Ramos (cell line): ENCODE measurements around the gene CREBBP.

ENCODE experiments used
- in situ Hi-C: fragments of 300-500 bp; cut with MboI; formaldehyde crosslinking; loops from one replicate; pipeline ENCODE4 v1.14.3; 2022; ENCODE audit warnings: low sequenced_read_pairs; ENCODE audit not compliant: unreplicated experiment

CREBBP gene

DNA sequence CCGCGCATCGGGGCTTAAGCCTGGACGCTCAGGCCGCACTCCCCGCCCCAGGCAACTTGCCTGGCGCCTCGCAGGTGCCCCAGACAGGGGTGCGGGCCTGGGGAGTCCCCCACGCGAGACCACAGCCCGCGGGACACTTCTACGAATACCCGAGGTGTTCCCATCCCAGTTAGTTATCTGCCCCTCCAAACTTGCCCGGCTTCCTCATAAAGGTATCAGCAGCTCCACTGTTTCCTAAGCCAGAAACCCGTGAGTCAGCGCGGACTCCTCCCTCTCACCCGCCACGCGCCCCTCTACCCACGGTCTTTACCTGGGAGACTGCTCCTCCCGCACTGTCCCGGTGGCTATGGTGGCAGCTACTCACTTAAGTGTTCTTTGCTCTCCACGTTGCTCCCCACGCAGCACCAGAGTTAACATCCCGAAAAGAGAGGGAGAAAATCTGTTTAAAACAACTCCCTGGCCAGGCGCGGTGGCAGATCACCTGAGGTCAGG, 1.0 kb upstream of the CREBBP start:
- in situ Hi-C loops: no loop called here

DNA sequence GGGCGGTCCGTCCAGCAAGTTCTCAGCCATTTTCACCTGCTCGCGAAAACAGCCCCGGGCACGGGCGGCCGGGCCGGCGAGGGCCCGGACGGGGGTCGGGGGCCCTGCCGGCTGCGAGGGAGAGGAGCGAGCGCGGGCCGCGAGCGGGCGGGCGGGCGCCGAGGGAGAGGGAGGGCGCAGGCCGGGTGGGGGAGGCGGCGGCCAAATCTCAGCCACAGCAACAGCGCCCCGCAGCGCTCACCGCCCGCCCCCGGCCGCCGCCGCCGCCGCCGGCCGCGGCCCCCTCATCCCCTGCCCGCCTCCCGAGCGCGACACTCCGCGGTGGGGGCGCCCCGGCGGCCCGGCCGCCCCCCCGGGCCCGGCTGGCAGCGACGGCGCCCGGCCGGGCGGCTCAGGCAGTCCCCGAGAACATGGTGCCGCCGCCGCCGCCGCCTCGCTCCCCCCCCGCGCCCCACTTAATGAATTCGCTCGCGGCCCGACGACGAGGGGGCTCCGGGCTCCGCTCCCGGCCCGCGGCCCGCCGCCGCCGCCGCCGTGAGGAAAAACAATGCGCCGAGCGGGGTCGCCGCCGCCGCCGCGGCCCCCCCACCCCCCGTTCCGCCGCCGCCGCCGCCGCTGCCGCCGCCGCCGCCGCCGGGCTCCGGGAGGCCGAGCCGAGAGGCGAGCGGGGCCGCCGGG, 487 bp downstream of the CREBBP start:
- in situ Hi-C loops: loop anchor here (10.0 kb wide), 1 partner anchor 165 kb away; the partner anchor contains the start of gene TRAP1

DNA sequence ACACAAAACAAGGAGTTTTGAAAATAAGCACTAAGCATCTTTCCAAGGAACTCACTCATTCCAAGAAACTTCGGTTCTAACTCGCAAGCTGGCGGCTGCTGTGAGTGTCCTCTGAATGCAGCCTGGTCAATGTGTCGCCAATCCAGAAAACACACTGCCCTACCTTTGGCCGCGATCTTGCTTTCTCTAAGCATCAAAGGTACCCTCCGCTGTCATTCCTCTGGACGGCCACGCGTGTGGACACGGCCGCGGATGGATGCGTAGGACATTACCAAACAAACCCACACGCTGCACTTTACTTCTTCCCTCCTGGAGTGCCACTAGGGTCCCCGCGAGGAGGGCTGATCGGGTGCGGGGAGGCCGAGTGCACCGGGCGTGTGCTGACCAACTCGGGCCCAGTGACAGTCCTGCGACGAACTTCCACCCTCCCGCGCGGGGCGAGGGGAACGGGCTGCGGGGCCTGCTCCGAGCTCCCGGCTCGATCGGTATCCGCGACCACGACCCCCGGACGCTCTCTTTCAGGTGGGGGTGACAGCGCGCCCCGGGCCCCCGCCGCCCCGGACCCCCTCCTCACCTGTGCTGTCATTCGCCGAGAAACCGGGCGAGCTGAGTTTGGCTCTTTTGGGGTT, 1.1 kb downstream of the CREBBP start:
- in situ Hi-C loops: loop anchor here (10.0 kb wide), 1 partner anchor 165 kb away; the partner anchor contains the start of gene TRAP1

DNA sequence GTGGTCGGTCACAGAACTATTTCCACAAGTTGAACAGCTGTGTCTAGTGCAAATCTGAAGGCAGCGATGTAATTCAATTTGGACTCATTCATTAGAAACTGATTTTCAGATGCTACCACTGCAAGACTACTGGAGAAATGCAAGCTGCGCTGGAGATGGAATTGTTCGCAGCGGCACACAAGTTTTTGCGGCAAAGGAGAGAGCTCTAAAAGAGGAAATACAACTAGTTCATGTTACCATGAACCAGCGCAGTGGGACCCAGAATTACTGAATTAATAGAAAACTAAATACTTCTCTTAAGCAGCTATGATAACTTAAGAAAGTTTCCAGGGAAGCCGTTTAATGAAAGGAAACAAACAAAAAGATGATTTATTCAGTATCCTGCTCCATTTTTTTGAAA, 1.9 kb downstream of the CREBBP start:
- in situ Hi-C loops: loop anchor here (10.0 kb wide), 1 partner anchor 164 kb away; the partner anchor contains the start of gene TRAP1

DNA sequence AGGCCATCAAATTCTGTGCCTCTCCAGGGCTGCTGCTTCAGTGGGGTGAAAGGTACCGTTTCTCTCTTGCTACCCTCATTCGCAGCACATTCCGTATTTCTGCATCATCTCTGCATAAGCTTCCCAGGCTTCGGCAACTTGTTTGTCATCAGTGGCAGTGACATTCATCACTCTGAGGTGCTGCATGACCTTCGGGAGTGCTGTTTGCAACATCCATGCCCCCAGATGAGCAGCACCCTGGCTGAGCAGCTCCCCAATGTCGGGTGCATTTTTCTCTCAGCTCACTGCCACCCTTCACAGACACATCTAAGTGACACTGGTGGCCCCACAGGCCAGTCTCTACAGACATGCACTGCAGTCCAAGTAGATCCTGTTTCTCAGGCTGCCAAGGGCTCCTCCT, 3.8 kb downstream of the CREBBP start:
- in situ Hi-C loops: loop anchor here (10.0 kb wide), 1 partner anchor 162 kb away; the partner anchor contains the start of gene TRAP1

DNA sequence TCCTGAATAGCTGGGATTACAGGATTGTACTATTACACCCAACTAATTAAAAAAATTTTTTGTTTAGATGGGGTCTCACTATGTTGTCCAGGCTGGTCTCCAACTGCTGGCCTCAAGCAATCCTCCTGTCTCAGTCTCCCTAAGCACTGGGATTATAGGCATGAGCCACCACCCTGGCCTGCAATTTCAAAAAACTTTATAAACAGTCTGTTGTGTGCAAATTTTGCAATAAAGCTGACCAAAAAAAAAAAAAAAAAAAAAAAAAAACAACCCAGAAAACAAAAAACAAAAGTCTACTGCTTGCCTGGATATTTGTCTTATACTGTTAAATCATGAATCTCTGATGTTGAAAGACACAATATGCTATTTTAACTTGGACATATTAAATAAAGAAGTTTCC, 4.4 kb downstream of the CREBBP start:
- in situ Hi-C loops: loop anchor here (10.0 kb wide), 1 partner anchor 161 kb away; the partner anchor contains the start of gene TRAP1

DNA sequence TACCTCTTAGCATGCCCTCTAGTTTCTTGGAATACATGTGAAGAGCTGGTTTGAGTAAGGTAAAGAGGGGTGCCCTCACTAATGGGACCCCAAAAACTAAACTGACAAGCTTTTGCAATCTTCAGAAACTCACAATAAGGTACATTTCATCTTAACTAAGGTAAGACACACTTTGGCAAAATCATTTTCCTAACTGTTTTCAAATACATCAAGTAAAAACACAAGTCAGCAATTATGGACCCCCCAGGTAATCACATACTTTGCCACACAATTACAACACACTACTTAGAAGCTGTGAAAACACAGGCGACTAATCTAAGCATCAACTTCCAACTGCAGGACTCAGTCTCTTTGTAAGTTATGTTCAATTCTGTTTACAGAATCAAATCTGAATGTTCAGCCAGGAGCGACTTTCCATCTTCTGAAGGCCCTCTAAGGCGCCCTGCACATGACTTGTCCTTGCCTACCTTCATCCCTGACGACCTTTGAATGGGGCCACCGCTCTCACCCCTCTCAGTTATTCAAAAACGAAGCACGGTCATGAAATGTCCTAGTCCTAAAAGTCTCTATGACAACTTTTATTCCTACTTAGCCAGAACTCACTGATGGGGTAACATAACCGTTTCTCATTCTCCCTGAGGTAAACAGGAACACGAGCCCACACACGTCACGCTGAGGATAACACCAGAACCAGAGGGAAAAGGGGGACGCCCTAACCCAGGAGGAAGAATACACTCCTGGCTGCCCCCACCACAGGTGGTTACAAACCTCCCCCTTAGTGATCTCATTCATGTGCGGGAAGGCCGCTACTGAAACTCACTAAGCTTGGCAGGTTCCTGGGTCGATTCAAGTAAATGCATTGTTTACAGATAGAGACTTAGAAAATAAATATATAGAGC, 5.5 kb downstream of the CREBBP start:
- in situ Hi-C loops: loop anchor here (10.0 kb wide), 1 partner anchor 160 kb away; the partner anchor contains the start of gene TRAP1

DNA sequence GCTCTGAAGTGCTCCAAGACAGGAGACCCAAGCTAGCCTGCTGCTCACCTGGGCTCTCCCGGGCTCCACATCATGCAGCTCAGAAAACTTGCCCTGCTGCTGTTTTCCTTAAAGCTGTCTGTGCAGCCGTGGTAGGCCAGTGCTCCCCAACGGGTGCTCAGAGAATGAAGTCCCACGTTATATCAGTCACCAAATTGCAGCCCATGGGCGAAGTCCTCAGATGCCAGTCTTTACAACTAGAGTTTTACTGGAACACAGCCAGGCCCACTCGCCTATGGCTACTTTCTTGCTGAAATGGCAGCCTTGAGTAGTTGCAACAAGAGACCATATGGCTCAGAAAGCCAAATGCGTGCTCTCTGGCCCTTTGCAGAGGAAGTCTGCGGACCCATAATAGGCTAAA, 6.3 kb downstream of the CREBBP start:
- in situ Hi-C loops: loop anchor here (10.0 kb wide), 1 partner anchor 159 kb away; the partner anchor contains the start of gene TRAP1

DNA sequence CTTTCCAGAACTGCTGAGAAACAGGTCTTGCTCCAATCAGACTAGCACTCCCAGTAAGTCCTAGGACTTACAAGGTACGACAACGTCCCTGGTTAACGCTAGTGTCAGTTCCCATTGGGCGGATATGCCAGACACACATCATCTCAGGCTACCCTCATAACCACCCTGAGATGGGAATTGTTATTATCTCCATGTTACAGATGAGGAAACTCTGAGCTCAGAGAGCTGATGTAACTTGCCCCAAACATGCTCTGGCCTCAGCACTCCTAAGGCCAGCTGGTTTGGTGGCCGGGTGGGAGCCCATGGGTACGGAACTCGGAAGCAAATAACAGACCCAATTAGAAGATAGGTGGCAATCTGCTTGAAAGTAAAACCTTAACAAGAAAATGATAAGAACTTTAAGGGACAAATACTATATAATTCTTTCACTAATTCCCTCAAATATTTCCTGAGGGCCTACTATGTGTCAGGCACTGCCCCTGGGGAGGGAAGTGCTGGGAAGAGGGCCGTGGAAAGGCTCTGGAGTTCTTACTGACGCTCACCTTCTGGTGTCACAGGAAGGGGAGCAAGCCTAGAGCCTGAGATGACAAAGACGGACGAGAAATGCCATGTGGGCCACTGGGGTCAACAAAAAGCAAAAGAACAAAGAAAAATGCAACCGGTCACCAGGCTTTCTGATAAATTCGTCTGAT, 6.9 kb downstream of the CREBBP start:
- in situ Hi-C loops: loop anchor here (10.0 kb wide), 1 partner anchor 159 kb away; the partner anchor contains the start of gene TRAP1

DNA sequence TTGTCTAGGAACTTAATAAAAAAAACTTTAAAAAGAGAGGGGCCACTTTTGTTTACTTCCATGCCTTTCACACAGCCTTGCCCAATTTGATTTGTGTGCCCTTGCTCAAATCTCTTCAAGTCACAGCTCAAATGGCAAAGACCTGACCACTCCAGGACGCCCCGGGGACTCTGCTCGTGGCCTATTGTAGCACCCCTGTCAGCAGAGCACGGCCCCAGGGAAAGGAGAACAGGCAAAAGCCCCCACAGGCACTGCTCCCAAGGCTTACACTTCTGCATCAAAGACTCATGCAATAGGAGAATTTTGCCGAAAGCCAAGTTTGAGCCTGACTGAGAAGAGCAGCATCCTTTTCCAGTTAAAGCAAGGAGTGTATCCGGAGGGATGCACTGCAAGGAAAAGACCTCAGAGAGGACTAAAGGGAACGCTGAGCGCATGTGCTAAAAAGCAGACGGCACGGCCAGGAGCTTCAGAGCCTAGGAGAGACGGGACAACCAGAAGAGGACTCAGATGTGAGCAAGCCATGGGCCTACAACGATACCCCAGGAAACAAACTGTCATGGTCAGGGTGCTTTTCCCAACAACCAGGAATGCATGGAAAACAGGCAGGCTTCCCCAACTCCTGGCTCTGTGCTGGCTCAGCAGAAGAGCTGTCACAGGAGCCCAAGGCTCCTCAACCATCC, 8.2 kb downstream of the CREBBP start:
- in situ Hi-C loops: loop anchor here (10.0 kb wide), 1 partner anchor 158 kb away; the partner anchor contains the start of gene TRAP1

DNA sequence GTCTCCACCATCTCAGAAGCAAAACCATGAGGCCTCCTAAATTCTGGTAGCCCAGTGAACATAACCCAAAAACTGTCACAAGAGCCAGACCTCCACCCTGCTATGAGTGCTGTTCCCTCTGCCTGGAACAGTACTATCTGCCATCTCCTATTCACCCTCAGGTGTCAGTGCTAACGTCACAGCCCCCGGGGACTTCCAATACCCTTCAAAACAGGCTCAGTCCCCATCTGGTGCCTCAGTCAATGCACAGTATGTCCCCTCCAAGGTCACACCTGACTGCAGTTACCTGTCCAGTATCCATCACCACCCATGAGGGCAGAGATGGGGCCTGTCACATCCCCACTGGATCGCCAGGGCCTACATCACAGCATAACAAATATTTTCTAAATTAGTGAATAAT, 11.5 kb downstream of the CREBBP start:
- in situ Hi-C loops: no loop called here

DNA sequence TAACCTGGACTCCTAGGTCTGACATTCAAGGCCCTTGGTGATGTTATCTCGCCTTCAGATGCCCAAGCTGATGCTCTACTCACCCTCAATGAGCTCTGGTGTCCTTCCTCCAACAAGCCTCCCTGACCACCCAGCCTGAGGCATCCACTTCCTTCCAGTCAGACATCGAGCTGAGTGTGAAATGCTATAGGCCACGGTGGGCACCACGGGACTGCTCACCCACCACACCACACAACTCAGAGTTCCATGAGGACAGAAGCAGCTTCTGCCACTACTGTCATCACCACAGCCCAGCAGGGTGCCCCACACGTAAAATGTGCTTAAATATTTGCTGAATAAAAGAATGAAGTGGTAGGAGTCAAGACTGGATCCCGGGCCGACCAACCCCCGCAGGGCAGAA, 12.0 kb downstream of the CREBBP start:
- in situ Hi-C loops: no loop called here

DNA sequence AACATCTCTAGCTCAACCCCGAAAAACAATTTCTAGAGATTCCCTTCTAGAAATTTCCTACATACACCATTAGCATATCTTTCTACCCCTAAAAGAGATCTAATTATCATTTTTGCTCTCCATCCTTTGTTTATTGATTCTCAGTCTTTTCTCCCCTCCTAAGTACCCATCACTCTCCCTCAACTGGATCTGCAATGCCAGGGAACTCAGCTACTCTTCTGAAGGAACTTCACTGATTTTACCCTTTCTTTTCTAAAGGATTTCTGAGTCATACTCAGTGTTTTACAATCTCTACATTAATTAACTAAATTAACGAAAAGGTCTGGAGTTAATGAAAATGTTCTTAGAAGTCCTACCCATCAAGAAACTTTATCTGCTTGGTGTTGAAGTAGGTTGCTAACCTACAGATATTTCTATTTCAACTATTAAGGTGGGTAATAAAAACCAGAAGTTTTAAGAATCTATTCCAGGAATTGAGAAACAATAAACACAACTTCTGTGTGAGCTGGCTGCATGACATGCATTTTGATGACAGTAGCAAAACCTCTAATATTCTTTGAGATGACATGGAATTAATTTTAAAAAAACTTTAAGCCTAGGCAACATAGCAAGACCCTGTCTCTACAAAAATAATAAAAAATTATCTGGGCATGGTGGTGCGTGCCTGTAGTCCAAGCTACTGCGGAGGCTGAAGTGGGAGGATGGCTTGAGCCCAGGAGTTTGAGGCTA, 13.6 kb downstream of the CREBBP start:
- in situ Hi-C loops: no loop called here

DNA sequence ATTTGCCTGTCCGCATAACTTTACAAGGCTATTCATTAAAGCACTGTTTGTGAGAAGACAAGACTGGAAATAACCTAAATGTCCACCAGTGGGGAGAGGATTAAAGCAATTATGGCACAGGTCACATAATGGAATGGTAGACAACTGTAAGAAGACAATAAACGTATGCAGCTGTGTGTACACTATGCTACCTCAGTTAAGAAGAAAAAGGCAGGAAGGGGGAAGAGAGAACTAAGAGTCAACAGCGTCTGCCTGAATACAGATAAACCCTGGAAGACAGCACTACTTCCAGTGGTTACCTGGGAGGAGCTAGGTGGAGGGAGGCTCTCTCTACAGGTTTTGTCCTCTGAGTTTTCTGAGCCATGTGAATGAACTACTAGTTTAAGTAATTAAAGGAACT, 15.3 kb downstream of the CREBBP start:
- in situ Hi-C loops: no loop called here

DNA sequence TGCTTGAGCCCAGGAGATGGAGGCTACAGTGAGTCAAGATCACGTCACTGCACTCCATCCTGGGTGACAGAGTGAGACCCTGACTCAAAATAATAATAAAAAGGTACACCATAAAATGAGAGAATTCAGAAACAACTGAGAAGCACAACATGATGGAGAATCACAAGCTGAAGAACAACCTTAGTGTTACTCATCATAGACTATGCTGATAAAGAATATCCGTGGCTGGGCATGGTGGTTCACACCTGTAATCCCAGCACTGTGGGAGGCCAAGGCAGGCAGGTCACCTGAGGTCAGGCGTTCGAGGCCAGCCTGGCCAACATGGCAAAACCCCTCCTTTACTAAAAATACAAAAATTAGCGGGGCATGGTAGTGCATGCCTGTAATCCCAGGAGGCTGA, 16.0 kb downstream of the CREBBP start:
- in situ Hi-C loops: no loop called here

DNA sequence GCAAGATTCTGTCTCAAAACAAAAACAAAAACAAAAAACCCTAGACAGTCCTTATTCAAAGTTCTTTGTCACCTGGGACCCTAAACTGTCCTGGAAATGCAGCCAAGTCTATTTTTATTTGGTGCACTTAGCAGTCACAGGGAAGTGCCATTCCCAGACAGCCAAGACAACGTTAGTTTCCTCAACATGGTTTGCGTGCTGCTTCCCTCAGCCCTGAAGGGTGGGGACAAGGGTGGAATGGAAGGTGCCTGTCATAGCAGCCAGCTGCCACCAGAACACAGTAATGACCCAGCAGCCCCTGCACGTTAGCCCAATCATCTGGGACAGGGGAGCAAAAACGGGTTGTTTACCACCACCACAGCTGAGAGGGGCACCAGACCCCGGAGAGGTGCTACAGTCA, 16.9 kb downstream of the CREBBP start:
- in situ Hi-C loops: no loop called here

DNA sequence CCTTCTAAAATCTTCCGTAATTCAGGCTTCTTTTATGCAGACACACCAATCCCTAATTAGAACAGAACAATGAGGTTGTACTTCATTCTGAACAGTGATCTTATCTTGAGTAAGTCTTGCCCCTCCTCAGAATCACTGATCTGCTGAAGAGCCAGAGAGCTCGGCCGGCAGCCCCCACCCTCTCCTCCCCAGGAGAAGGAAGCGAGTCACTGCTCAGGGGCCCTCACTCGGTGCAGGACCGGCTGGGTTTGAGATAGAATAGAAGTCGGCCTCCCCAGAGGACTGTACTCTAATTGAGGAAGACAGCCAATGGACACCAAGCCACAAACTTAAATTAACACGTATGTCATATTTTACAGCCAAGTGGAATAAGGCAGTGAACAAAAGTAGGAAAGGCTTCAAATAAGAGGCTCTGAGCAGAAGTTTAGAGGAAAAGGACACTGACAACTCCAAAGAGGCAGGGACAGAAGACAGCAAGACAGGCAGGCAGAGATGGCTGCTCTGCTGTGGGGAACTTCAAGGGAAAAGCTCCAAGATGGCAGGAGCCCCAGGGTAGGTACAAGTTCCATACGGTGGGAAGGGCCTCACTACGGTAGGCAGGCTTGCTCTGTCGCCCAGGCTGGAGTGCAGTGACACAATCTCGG, 18.6 kb downstream of the CREBBP start:
- in situ Hi-C loops: no loop called here

DNA sequence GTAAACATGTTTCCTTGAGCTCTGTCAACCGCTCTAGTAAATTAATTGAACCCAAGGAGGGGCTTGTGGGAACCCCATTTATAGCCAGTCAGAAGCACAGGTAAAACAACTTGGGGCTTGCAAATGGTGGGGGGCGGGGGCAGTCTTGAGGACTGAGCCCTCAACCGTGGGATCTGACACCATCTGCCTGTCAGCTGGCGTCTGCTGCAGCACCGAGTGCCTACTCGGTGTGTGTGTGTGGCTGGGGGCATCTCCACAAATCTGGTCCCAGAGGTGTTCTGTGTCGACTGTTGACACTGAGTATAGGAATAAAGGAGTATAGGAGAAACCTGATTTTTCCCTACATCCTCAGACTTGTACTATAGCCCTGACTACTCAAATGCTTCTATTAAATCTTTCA, 20.6 kb downstream of the CREBBP start:
- in situ Hi-C loops: no loop called here
